A549 (cell line): Measurements from ENCODE around the gene SLC17A7.

ENCODE experiments used
- CTCF ChIP-seq: fragments of >200 bp; sonication (Bioruptor Twin); formaldehyde crosslinking; IDR thresholded peaks from 3 replicates; pipeline ENCODE4 v1.5.1; 2016
- MAX ChIP-seq: IDR thresholded peaks from 2 replicates; pipeline ENCODE4 v1.6.1; 2012
- TP53 ChIP-seq: fragments of 250-450 bp; sonication (Bioruptor Pico); IDR thresholded peaks from 2 replicates; pipeline ENCODE4 v1.5.0; 2021; ENCODE audit warnings: mild to moderate bottlenecking, moderate library complexity
- ZNF302 ChIP-seq: fragments of 250-450 bp; sonication (Bioruptor Pico); IDR thresholded peaks from 2 replicates; pipeline ENCODE4 v1.9.0; 2021; ENCODE audit warnings: inconsistent platforms, mild to moderate bottlenecking, moderate library complexity

- TF ChIP-seq ZNF302 (CRISPR knock-in tag) (no peak), CTCF (no peak), TP53 (CRISPR knock-in tag) (no peak), MAX (no peak)
Measured at GRCh38 chr19:49389406-49389805, 51.9 kb downstream of the SLC17A7 start.
